Measurements from ENCODE around the gene NMB. TPM values are rescaled to one million over a fixed set of nuclear protein-coding genes. Genes with fewer than 3 reads are reported as not detected.
A peak's percentile ranks its signal among the peaks of the same experiment; 100 is the strongest.

NMB gene
- total RNA-seq, 2 donors from 2014 or later = 14.7 to 31.6 TPM

DNA sequence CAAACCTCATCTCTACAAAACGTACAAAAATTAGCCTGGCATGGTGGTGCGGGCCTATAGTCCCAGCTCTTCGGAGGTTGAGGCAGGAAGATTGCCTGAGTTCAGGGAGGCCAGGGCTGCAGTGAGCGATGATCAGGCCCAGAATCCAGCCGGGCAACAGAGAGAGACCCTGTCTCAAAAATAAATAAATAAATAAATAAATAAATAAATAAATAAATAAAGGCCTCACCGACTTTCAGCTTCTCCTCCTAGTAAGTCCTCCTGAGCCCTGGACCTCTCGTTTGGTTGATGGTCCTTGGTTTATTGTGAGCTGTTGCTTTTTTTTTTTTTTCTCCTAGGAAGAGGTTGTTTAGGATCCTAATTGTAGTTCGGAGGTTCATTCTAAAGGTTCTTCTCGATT lies 29.0 kb downstream of the NMB start:
- intact Hi-C loops (cut with DNase I) = no loop called here
- ATAC-seq (no peak), DNase-seq (no peak)

DNA sequence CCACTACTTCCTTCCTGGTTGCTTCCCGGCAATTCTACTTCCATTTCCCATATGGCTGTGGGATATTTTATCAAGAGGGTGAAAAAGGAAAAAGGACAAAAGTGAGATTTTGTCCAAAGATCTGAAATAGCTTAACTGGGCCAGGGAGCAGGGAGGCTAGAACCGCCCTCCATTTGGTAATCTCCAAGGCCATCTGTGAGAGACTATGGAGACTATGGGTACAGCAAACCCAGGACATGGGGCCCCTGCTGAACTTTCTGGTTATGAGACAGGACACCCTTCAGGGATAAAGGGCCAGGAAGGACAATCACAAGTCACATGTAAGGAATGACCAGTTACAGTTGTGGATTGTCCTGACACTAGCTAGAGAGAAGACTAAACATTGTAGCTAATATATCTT lies 32.9 kb downstream of the NMB start:
- intact Hi-C loops (cut with DNase I) = no loop called here
- ATAC-seq (no peak), DNase-seq (no peak)

DNA sequence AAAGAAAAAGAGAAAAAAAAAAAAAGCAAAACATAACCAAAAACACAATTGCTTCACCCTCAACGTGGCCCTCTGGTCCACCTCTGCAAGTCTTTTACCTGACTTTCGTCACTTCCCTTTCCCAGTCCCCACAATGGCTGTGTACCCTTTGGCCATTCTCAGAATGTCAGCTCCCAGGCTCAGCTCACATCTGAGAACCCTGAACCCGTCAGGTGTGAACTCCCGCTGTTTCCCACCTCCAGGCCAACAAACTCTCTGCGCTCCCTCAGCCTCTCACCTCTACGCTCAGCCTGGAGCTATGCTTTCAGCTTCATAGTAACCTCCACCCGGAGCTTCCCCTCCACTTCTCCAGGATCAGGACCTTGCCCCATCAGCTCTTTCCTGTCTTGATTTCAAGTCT lies 33.6 kb downstream of the NMB start:
- no peak for ATAC-seq
- no peak for DNase-seq
- intact Hi-C loops (cut with DNase I) = no loop called here

DNA sequence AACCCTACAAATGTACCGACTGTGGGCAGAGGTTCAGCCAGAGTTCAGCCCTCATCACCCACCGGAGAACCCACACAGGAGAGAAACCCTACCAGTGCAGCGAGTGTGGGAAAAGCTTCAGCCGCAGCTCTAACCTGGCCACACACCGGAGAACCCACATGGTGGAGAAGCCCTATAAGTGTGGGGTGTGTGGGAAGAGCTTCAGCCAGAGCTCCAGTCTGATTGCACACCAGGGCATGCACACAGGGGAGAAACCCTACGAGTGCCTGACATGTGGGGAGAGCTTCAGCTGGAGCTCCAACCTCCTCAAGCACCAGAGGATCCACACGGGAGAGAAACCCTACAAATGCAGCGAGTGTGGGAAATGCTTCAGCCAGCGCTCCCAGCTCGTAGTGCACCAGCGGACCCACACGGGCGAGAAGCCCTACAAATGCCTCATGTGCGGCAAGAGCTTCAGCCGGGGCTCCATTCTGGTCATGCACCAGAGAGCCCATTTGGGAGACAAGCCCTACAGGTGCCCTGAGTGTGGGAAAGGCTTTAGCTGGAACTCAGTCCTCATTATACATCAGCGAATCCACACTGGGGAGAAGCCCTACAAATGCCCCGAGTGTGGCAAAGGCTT lies 36.5 kb downstream of the NMB start:
- DNase-seq (no peak), ATAC-seq (no peak)
- intact Hi-C loops (cut with DNase I) = no loop called here

DNA sequence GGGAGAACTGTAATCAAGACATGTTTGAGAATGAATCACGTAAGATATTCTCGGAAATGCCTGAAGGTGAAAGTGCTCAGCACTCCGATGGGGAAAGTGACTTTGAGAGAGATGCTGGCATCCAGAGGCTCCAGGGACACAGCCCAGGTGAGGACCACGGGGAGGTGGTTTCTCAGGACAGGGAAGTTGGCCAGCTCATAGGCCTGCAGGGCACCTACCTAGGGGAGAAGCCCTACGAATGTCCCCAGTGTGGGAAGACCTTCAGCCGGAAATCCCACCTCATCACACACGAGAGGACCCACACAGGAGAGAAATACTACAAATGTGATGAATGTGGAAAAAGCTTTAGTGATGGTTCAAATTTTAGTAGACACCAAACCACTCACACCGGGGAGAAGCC lies 37.4 kb downstream of the NMB start:
- DNase-seq = no peak
- intact Hi-C loops (cut with DNase I) = no loop called here

DNA sequence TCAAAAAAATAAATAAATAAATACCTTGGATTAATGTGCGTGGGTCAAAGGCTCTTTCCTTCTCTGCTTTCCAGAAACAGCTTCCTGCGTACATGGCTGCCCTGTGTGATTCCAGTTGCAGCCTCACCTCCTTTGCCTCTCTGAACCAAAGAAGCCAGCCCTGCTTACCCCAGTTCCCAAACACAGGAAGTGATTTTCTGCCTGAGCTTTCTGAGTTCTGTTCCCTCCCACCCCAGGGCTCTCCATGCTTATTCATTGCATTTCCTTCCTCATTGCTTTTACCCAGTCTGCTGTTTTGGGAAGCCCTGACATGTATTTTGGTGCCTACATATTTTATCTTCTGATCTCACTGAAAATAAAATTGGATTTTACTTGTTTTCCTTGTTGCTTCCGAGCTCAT lies 41.8 kb downstream of the NMB start:
- ATAC-seq (peak in 1 of 2 donors; percentile 54), DNase-seq (no peak)
- intact Hi-C loops (cut with DNase I) = no loop called here

More for the DNA sequence above, 37.4 kb downstream of the NMB start:
- no peak for ATAC-seq

DNA sequence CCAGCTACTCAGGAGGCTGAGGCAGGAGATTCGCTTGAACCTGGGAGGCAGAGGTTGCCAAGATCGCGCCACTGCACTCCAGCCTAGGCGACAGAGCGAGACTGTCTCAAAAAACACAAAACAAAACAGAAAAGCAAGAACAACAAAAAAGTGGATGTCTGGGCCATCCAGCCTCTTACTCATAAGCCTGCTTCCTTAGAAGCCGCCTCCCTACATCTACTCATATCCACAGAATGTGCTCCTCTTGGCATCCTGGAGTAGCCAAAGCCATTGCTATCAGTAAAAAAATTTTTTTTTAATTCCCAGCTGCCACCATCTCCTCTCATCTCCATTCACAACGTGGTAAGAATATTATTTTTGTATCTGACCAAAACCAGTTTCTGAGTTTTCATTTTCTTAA lies 46.4 kb downstream of the NMB start:
- DNase-seq (no peak), ATAC-seq (no peak)
- intact Hi-C loops (cut with DNase I) = no loop called here

- peak; percentile 56 to 76 for ATAC-seq
- intact Hi-C loops (cut with DNase I) = no loop called here
Measured at GRCh38 chr15:84609818-84610525, 48.0 kb downstream of the NMB start.

DNA sequence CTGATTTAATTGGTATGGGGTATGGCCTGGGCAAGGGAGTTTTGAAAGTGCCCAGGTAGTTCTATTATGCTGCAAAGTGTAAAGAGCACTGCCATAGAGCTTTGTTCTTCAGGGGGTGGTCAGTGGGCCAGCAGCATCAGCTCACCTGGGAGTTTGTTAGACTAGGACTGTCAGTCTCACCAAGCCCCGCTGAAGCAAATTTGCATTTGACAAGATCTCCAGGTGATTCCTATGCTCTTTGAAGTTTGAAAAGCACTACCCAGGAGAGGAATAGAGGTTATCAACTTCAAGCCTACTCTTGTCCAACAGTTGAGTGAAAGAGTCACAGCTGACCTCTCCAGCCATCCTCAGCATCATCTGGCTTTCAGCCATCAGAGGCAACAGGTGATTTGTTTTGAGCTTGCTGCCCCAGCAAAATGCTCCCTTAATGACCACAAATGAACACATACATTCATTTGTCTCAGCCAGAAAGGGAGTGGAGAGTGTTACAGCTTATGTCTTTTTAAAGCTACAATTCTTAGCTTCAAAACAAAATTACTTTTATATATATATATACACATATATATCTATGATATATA lies 49.2 kb downstream of the NMB start:
- ATAC-seq = no peak
- intact Hi-C loops (cut with DNase I) = no loop called here
- DNase-seq = no peak

More at GRCh38 chr15:84609818-84610525, 48.0 kb downstream of the NMB start:
- no peak for DNase-seq

- intact Hi-C loops (cut with DNase I) = no loop called here
- ATAC-seq = no peak
- no peak for DNase-seq
Measured at GRCh38 chr15:84606653-84607120, 51.3 kb downstream of the NMB start.

GRCh38 chr15:84605554-84605882 lies 52.5 kb downstream of the NMB start:
- no peak for DNase-seq
- no peak for ATAC-seq
- intact Hi-C loops (cut with DNase I) = no loop called here

Other genes with a start within 250 kb of the NMB start
- gene ZSCAN2, start 57.2 kb downstream of the NMB start, total RNA-seq = 1 to 10 TPM; 4.5 to 5.0 TPM
- 10 to 100 TPM; 13.0 to 14.7 TPM for gene WDR73, start 3.9 kb downstream of the NMB start, total RNA-seq
- gene SEC11A, start 57.9 kb upstream of the NMB start, total RNA-seq = 100 to 1,000 TPM in 1 of 2 donors, 10 to 100 TPM in 1; 98.1 to 104 TPM
- 10 to 100 TPM; 17.0 to 19.3 TPM for gene ZNF592, start 90.4 kb upstream of the NMB start, total RNA-seq
- 10 to 100 TPM; 59.9 to 75.7 TPM for gene ALPK3, start 159.2 kb upstream of the NMB start, total RNA-seq
- gene SLC28A1, start 226.5 kb upstream of the NMB start, total RNA-seq = under 1 TPM; 0.13 to 0.18 TPM